H9 (cell line): ENCODE results near the gene DNAH1. TPM values are rescaled to one million over a fixed set of nuclear protein-coding genes. Genes with fewer than 3 reads are reported as not detected.

Experiments used
- DNase-seq: peaks from one replicate; pipeline ENCODE4 v3.0.0-alpha.2; 2017
- H2AFZ ChIP-seq: one replicate; pipeline ENCODE4 v1.6.1; 2013; ENCODE audit warnings: mild to moderate bottlenecking, low read length, control low read depth, moderate library complexity
- H2AK5ac ChIP-seq: 2 replicates; pipeline ENCODE4 v1.6.1; 2013; ENCODE audit warnings: low read length, control low read depth, mixed read lengths; ENCODE audit not compliant: insufficient read length
- H2BK120ac ChIP-seq: one replicate; pipeline ENCODE4 v1.6.1; 2013; ENCODE audit warnings: low read depth, mild to moderate bottlenecking, low read length, control low read depth, inconsistent platforms; ENCODE audit not compliant: poor library complexity, severe bottlenecking
- H2BK12ac ChIP-seq: 2 replicates; pipeline ENCODE4 v1.6.1; 2013; ENCODE audit warnings: low read length, control low read depth, mixed read lengths, low read depth; ENCODE audit not compliant: insufficient read length
- H2BK15ac ChIP-seq: 2 replicates; pipeline ENCODE4 v1.6.1; 2013; ENCODE audit warnings: low read depth, low read length, control low read depth
- H2BK20ac ChIP-seq: one replicate; pipeline ENCODE4 v1.6.1; 2013; ENCODE audit warnings: low read depth, mild to moderate bottlenecking, low read length, control low read depth, inconsistent platforms; ENCODE audit not compliant: poor library complexity, severe bottlenecking
- H2BK5ac ChIP-seq: 2 replicates; pipeline ENCODE4 v1.6.1; 2013; ENCODE audit warnings: low read length, control low read depth, mixed read lengths; ENCODE audit not compliant: insufficient read length
- H3K14ac ChIP-seq: 2 replicates; pipeline ENCODE4 v1.6.1; 2013; ENCODE audit warnings: low read length, control low read depth; ENCODE audit not compliant: insufficient read depth
- H3K18ac ChIP-seq: 2 replicates; pipeline ENCODE4 v1.6.1; 2013; ENCODE audit warnings: low read depth, mild to moderate bottlenecking, mixed read lengths, low read length, control low read depth; ENCODE audit not compliant: insufficient read length
- H3K23ac ChIP-seq: 2 replicates; pipeline ENCODE4 v1.6.1; 2013; ENCODE audit warnings: low read length, control low read depth, mixed read lengths, low read depth; ENCODE audit not compliant: insufficient read length
- H3K23me2 ChIP-seq: 2 replicates; pipeline ENCODE4 v1.6.1; 2013; ENCODE audit warnings: low read depth, mild to moderate bottlenecking, mixed read lengths, low read length, control low read depth; ENCODE audit not compliant: insufficient read length, poor library complexity, severe bottlenecking
- H3K27ac ChIP-seq: 2 replicates; pipeline ENCODE4 v1.5.1; 2013; ENCODE audit warnings: low read length, control low read depth, mixed read lengths, low read depth; ENCODE audit not compliant: insufficient read length
- H3K27me3 ChIP-seq: 2 replicates; pipeline ENCODE4 v1.6.1; 2013; ENCODE audit warnings: low read length, control low read depth, inconsistent platforms; ENCODE audit not compliant: insufficient read depth
- H3K4ac ChIP-seq: 2 replicates; pipeline ENCODE4 v1.6.1; 2013; ENCODE audit warnings: low read depth, mild to moderate bottlenecking, control low read depth, inconsistent platforms, low read length, moderate library complexity
- H3K4me1 ChIP-seq: 2 replicates; pipeline ENCODE4 v1.6.1; 2013; ENCODE audit warnings: low read length, control low read depth, inconsistent platforms; ENCODE audit not compliant: insufficient read depth
- H3K4me2 ChIP-seq: 2 replicates; pipeline ENCODE4 v1.6.1; 2013; ENCODE audit warnings: low read length, control low read depth, mixed read lengths; ENCODE audit not compliant: insufficient read length, insufficient read depth
- H3K56ac ChIP-seq: 2 replicates; pipeline ENCODE4 v1.6.1; 2013; ENCODE audit warnings: low read depth, mild to moderate bottlenecking, mixed read lengths, low read length, control low read depth; ENCODE audit not compliant: insufficient read length
- H3K79me1 ChIP-seq: 2 replicates; pipeline ENCODE4 v1.6.1; 2013; ENCODE audit warnings: low read depth, mild to moderate bottlenecking, moderate library complexity, low read length, control low read depth, inconsistent platforms; ENCODE audit not compliant: insufficient read depth, poor library complexity, severe bottlenecking
- H3K79me2 ChIP-seq: 2 replicates; pipeline ENCODE4 v1.6.1; 2013; ENCODE audit warnings: low read length, control low read depth, inconsistent platforms; ENCODE audit not compliant: insufficient read depth
- H3K9ac ChIP-seq: 2 replicates; pipeline ENCODE4 v1.6.1; 2013; ENCODE audit warnings: low read length, control low read depth, mixed read lengths; ENCODE audit not compliant: insufficient read length; ENCODE audit errors: extremely low read depth
- H3K9me3 ChIP-seq: one replicate; pipeline ENCODE4 v1.6.1; 2013; ENCODE audit warnings: low read depth, low read length, inconsistent platforms; ENCODE audit not compliant: control insufficient read depth
- H3T11ph ChIP-seq: one replicate; pipeline ENCODE4 v1.6.1; 2013; ENCODE audit warnings: mild to moderate bottlenecking, low read length, control low read depth, inconsistent platforms
- H4K20me1 ChIP-seq: one replicate; pipeline ENCODE4 v1.6.1; 2013; ENCODE audit not compliant: control insufficient read depth, insufficient read length, insufficient read depth
- H4K5ac ChIP-seq: 2 replicates; pipeline ENCODE4 v1.6.1; 2013; ENCODE audit warnings: low read depth, mild to moderate bottlenecking, mixed read lengths, low read length, control low read depth; ENCODE audit not compliant: insufficient read length
- H4K8ac ChIP-seq: replicated peaks from 2 replicates; pipeline ENCODE4 v1.6.1; 2013; ENCODE audit warnings: low read length, control low read depth, mixed read lengths, low read depth; ENCODE audit not compliant: insufficient read length
- H4K91ac ChIP-seq: 2 replicates; pipeline ENCODE4 v1.6.1; 2013; ENCODE audit warnings: low read depth, mild to moderate bottlenecking, moderate library complexity, mixed read lengths, low read length, control low read depth; ENCODE audit not compliant: insufficient read length
- H3K27ac Mint-ChIP-seq, 3 experiments: 2 replicates in 2 of 3; 3 replicates in 1 of 3; pipeline ENCODE4 v1.8.0; 2020 to 2021; ENCODE audit warnings: mixed read lengths in 3 of 3, mild to moderate bottlenecking in 1 of 3, moderate library complexity in 1 of 3
- H3K27me3 Mint-ChIP-seq: 2 replicates; pipeline ENCODE4 v1.8.0; 2021; ENCODE audit warnings: low read depth, mild to moderate bottlenecking, moderate library complexity, mixed read lengths
- H3K36me3 Mint-ChIP-seq, 3 experiments: 2 replicates in 2 of 3; 3 replicates in 1 of 3; pipeline ENCODE4 v1.8.0; 2020 to 2021; ENCODE audit warnings: low read depth in 3 of 3, mixed read lengths in 3 of 3; ENCODE audit not compliant: insufficient read depth in 1 of 3
- H3K4me1 Mint-ChIP-seq, 2 experiments: 2 replicates each; pipeline ENCODE4 v1.8.0; 2020; ENCODE audit warnings: mixed read lengths in 2 of 2
- H3K4me3 Mint-ChIP-seq, 2 experiments: 2 replicates in 1 of 2; 3 replicates in 1 of 2; pipeline ENCODE4 v1.8.0; 2020 to 2021; ENCODE audit warnings: mild to moderate bottlenecking in 2 of 2, mixed read lengths in 2 of 2, moderate library complexity in 1 of 2
- H3K9me3 Mint-ChIP-seq, 2 experiments: 2 replicates in 1 of 2; 3 replicates in 1 of 2; pipeline ENCODE4 v1.8.0; 2020; ENCODE audit warnings: mild to moderate bottlenecking in 2 of 2, mixed read lengths in 2 of 2, moderate library complexity in 1 of 2
- WGBS: extraction: QIAGEN DNeasy Blood & Tissue Kit; methylation state at CpG from one replicate; pipeline ENCODE4 v1.1.7; 2013; ENCODE audit warnings: missing lambda C conversion rate, low lambda C conversion rate, mixed read lengths; ENCODE audit not compliant: insufficient read length; ENCODE audit errors: extremely low coverage; 5-methylcytosine and 5-hydroxymethylcytosine counted together
- total RNA-seq: library from RNA; stranded (reverse); gene quantifications from 2 replicates; pipeline ENCODE4 v1.2.1, GENCODE V29; 2021
- TF ChIP-seq, protein P1 (sequence below): fragments of 200-600 bp; sonication (generic); conservative IDR thresholded peaks from 3 replicates; pipeline ENCODE4 v1.8.0; 2021; ENCODE audit warnings: antibody characterized with exemption, mild to moderate bottlenecking

Gene DNAH1
- total RNA-seq, 1 experiment from 2014 or later = 2.0 TPM

DNA sequence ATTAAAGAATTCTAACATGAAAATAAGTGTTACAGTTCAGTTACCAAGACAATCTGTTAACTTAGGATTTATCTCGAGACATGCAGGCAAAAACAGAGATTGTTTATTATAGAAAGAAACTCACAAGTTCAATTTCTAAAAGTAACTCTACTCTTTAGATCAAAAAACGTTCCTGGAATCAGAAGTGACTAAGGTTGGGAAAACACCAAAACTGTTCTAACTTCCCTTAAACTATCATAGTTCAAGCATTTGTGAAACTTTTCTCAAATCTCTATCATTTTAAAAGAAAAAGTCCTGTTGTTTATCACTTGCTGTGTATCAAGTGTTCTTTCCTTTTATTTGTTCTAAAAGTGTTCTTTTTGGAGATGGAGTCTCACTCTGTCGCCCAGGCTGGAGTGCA is 46.3 kb upstream of the DNAH1 start:
- H2BK15ac ChIP-seq = no peak overlapping the region
- no peak overlapping the region for H4K91ac ChIP-seq
- no peak overlapping the region for H3K23ac ChIP-seq
- H3K4me3 Mint-ChIP-seq = no peak overlapping the region
- no peak overlapping the region for H3K14ac ChIP-seq
- H3K79me1 ChIP-seq = peaks cover 7% of the 10 kb centered on the region
- no peak overlapping the region for H2AFZ ChIP-seq
- no peak overlapping the region for H3K56ac ChIP-seq
- no peaks in the 10 kb centered on the region for H3K27me3 ChIP-seq
- H3K79me2 ChIP-seq = peaks cover 35% of the 10 kb centered on the region; the same call in 1 of the 2 replicates
- no peak overlapping the region for H3K27ac ChIP-seq
- H2BK12ac ChIP-seq = no peak overlapping the region
- no CpG with 5 or more reads among the region's 3 CpGs for WGBS
- H3K4me1 ChIP-seq = no peaks in the 10 kb centered on the region
- H3K9ac ChIP-seq = no peak overlapping the region
- H3K4me2 ChIP-seq = no peak overlapping the region
- no peak overlapping the region for H3K27ac Mint-ChIP-seq
- H3K27me3 Mint-ChIP-seq = no peaks in the 10 kb centered on the region
- no peaks in the 10 kb centered on the region for H3K9me3 ChIP-seq
- H3K23me2 ChIP-seq = no peaks in the 10 kb centered on the region
- no peak overlapping the region for H2BK20ac ChIP-seq
- no peak overlapping the region for H4K5ac ChIP-seq
- no peak overlapping the region for H2AK5ac ChIP-seq
- TF ChIP-seq, protein P1, sequence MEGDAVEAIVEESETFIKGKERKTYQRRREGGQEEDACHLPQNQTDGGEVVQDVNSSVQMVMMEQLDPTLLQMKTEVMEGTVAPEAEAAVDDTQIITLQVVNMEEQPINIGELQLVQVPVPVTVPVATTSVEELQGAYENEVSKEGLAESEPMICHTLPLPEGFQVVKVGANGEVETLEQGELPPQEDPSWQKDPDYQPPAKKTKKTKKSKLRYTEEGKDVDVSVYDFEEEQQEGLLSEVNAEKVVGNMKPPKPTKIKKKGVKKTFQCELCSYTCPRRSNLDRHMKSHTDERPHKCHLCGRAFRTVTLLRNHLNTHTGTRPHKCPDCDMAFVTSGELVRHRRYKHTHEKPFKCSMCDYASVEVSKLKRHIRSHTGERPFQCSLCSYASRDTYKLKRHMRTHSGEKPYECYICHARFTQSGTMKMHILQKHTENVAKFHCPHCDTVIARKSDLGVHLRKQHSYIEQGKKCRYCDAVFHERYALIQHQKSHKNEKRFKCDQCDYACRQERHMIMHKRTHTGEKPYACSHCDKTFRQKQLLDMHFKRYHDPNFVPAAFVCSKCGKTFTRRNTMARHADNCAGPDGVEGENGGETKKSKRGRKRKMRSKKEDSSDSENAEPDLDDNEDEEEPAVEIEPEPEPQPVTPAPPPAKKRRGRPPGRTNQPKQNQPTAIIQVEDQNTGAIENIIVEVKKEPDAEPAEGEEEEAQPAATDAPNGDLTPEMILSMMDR = no peak
- H3K9me3 Mint-ChIP-seq = no peaks in the 10 kb centered on the region
- H3T11ph ChIP-seq = no peak overlapping the region
- H3K18ac ChIP-seq = no peak overlapping the region
- no peaks in the 10 kb centered on the region for H4K20me1 ChIP-seq
- no peak overlapping the region for H3K4ac ChIP-seq
- H3K36me3 Mint-ChIP-seq = peaks cover 40 to 83% (median 77%) of the 10 kb centered on the region in 3 experiments; a peak in 6 of 7 replicates
- H2BK5ac ChIP-seq = no peak overlapping the region
- no peak overlapping the region for H2BK120ac ChIP-seq
- no peak overlapping the region for H4K8ac ChIP-seq
- no peak for DNase-seq
- peaks cover 3 to 5% of the 10 kb centered on the region in 2 experiments; a peak in 3 of 4 replicates for H3K4me1 Mint-ChIP-seq
